H1 (cell line): ENCODE data around the gene MLH3. TPM values are rescaled to one million over a fixed set of nuclear protein-coding genes. Genes with fewer than 3 reads are reported as not detected.

Experiments used
- CTCF ChIA-PET: fragments of 300-600 bp; sonication (Branson Sonifier 250); formaldehyde crosslinking; loops from one replicate; lab custom pipeline; 2021; ENCODE audit not compliant: partially characterized antibody; lab: Charles Lee
- POLR2A ChIA-PET: fragments of 300-600 bp; sonication (Branson Sonifier 250); formaldehyde crosslinking; loops from one replicate; lab custom pipeline; 2021; ENCODE audit warnings: inconsistent platforms; ENCODE audit not compliant: partially characterized antibody; lab: Charles Lee
- DNase-seq, 2 experiments: peaks; one replicate each; pipeline versions ENCODE4 v3.0.0 to v3.0.0-alpha.2; 2010 to 2022; ENCODE audit warnings: low spot score in 2 of 2, low read depth in 1 of 2, mixed read lengths in 1 of 2
- FAIRE-seq: peaks from 2 replicates; lab custom pipeline; 2011; peaks lifted over from hg19 to GRCh38; lab: Jason Lieb, UNC
- H2AFZ ChIP-seq: 2 replicates; pipeline ENCODE4 v1.8.1; 2012; ENCODE audit warnings: low read length, inconsistent platforms
- H2AK5ac ChIP-seq: 2 replicates; pipeline ENCODE4 v1.6.1; 2013; ENCODE audit warnings: low read depth, low read length
- H2BK120ac ChIP-seq: replicated peaks from 2 replicates; pipeline ENCODE3; 2013; ENCODE audit warnings: low read depth, low read length, inconsistent platforms
- H2BK12ac ChIP-seq: 2 replicates; pipeline ENCODE4 v1.6.1; 2013; ENCODE audit warnings: low read depth, low read length
- H2BK15ac ChIP-seq: 2 replicates; pipeline ENCODE4 v1.6.1; 2013; ENCODE audit warnings: low read length
- H2BK20ac ChIP-seq: 2 replicates; pipeline ENCODE4 v1.6.1; 2013; ENCODE audit warnings: low read length
- H2BK5ac ChIP-seq: 2 replicates; pipeline ENCODE4 v1.6.1; 2013; ENCODE audit warnings: low read depth, low read length
- H3K14ac ChIP-seq: 2 replicates; pipeline ENCODE4 v1.6.1; 2013; ENCODE audit warnings: inconsistent platforms; ENCODE audit not compliant: insufficient read length
- H3K18ac ChIP-seq: 2 replicates; pipeline ENCODE4 v1.6.1; 2013; ENCODE audit warnings: low read length; ENCODE audit errors: extremely low read depth
- H3K23ac ChIP-seq: 2 replicates; pipeline ENCODE4 v1.6.1; 2013; ENCODE audit warnings: inconsistent platforms; ENCODE audit not compliant: insufficient read length
- H3K23me2 ChIP-seq: 2 replicates; pipeline ENCODE4 v1.6.1; 2013; ENCODE audit warnings: low read depth, low read length
- H3K27ac ChIP-seq: 2 replicates; pipeline ENCODE4 v1.6.1; 2011; ENCODE audit warnings: low read depth, low read length, inconsistent platforms
- H3K27me3 ChIP-seq, 4 experiments: replicated peaks in 1 of 4; 1 replicate in 1 of 4; 2 replicates in 3 of 4; pipeline versions ENCODE4 v1.6.1 to v1.8.1; 2011 to 2013; ENCODE audit warnings: low read length in 3 of 4, mild to moderate bottlenecking in 3 of 4, inconsistent platforms in 2 of 4, mixed read lengths in 2 of 4, moderate library complexity in 1 of 4; ENCODE audit not compliant: control insufficient read depth in 3 of 4, insufficient read depth in 3 of 4; ENCODE audit errors: extremely low read depth in 1 of 4
- H3K36me3 ChIP-seq, 4 experiments: 2 replicates each; pipeline versions ENCODE4 v1.6.1 to v1.8.1; 2011 to 2013; ENCODE audit warnings: mild to moderate bottlenecking in 4 of 4, low read length in 3 of 4, moderate library complexity in 2 of 4, control low read depth in 1 of 4, inconsistent platforms in 1 of 4; ENCODE audit not compliant: insufficient read depth in 4 of 4, control insufficient read depth in 2 of 4
- H3K4ac ChIP-seq: replicated peaks from 2 replicates; pipeline ENCODE3; 2013; ENCODE audit warnings: low read length, low read depth, mixed read lengths, inconsistent platforms; ENCODE audit not compliant: insufficient read length
- H3K4me1 ChIP-seq, 4 experiments: replicated peaks in 1 of 4; 1 replicate in 1 of 4; 2 replicates in 3 of 4; pipeline versions ENCODE4 v1.6.1 to v1.8.1; 2011 to 2013; ENCODE audit warnings: low read length in 3 of 4, inconsistent platforms in 2 of 4, mixed read lengths in 1 of 4; ENCODE audit not compliant: insufficient read depth in 4 of 4, control insufficient read depth in 3 of 4
- H3K4me2 ChIP-seq, 2 experiments: 2 replicates each; pipeline versions ENCODE4 v1.6.1 to v1.8.1; 2011 to 2013; ENCODE audit warnings: low read depth in 2 of 2, low read length in 2 of 2, control low read depth in 1 of 2, inconsistent platforms in 1 of 2, mild to moderate bottlenecking in 1 of 2; ENCODE audit not compliant: insufficient read depth in 1 of 2
- H3K4me3 ChIP-seq, 4 experiments: fragments of 200-600, 300-600 bp in 1 of 4; sonication (generic), shearing (Covaris generic), sonication (Bioruptor Twin) in 1 of 4; 2 replicates each; pipeline versions ENCODE4 v1.5.1 to v1.8.1; 2011 to 2016; ENCODE audit warnings: low read length in 4 of 4, low read depth in 3 of 4, control low read depth in 2 of 4, inconsistent platforms in 2 of 4, mild to moderate bottlenecking in 2 of 4, mixed read lengths in 1 of 4, moderate library complexity in 1 of 4; ENCODE audit not compliant: insufficient read depth in 2 of 4; ENCODE audit errors: extremely low read depth in 1 of 4
- H3K56ac ChIP-seq: replicated peaks from 2 replicates; pipeline ENCODE3; 2013; ENCODE audit warnings: low read depth, mild to moderate bottlenecking, mixed read lengths, low read length, inconsistent platforms; ENCODE audit not compliant: insufficient read length
- H3K79me1 ChIP-seq: 2 replicates; pipeline ENCODE4 v1.6.1; 2013; ENCODE audit warnings: low read depth, low read length, control low read depth
- H3K79me2 ChIP-seq, 2 experiments: 2 replicates each; pipeline versions ENCODE4 v1.6.1 to v1.8.1; 2012 to 2013; ENCODE audit warnings: low read length in 2 of 2, mild to moderate bottlenecking in 2 of 2, inconsistent platforms in 1 of 2; ENCODE audit not compliant: insufficient read depth in 2 of 2, control insufficient read depth in 1 of 2
- H3K9ac ChIP-seq, 4 experiments: replicated peaks in 1 of 4; 1 replicate in 1 of 4; 2 replicates in 3 of 4; pipeline versions ENCODE4 v1.6.1 to v1.8.1; 2011 to 2013; ENCODE audit warnings: low read depth in 3 of 4, low read length in 3 of 4, control low read depth in 2 of 4, mild to moderate bottlenecking in 2 of 4, moderate library complexity in 2 of 4, inconsistent platforms in 1 of 4; ENCODE audit errors: extremely low read depth in 1 of 4
- H3K9me3 ChIP-seq, 2 experiments: 2 replicates each; pipeline versions ENCODE4 v1.6.1 to v1.8.1; 2012 to 2013; ENCODE audit warnings: mild to moderate bottlenecking in 2 of 2, moderate library complexity in 2 of 2, control low read depth in 1 of 2, inconsistent platforms in 1 of 2, low read depth in 1 of 2, low read length in 1 of 2, mixed read lengths in 1 of 2; ENCODE audit not compliant: insufficient read depth in 2 of 2
- H4K20me1 ChIP-seq, 2 experiments: replicated peaks in 1 of 2; 2 replicates each; pipeline versions ENCODE3 to v1.8.1; 2011 to 2013; ENCODE audit warnings: inconsistent platforms in 2 of 2, low read length in 2 of 2, mild to moderate bottlenecking in 1 of 2; ENCODE audit not compliant: insufficient read depth in 2 of 2, control insufficient read depth in 1 of 2
- H4K5ac ChIP-seq: 2 replicates; pipeline ENCODE4 v1.6.1; 2013; ENCODE audit warnings: low read length, low read depth, mixed read lengths, inconsistent platforms; ENCODE audit not compliant: insufficient read length
- H4K8ac ChIP-seq: 2 replicates; pipeline ENCODE4 v1.8.0; 2013; ENCODE audit warnings: mild to moderate bottlenecking, moderate library complexity, low read length, inconsistent platforms; ENCODE audit not compliant: insufficient read depth; ENCODE audit errors: extremely low read depth
- H4K91ac ChIP-seq: replicated peaks from 2 replicates; pipeline ENCODE3; 2013; ENCODE audit warnings: low read length, mixed read lengths, inconsistent platforms; ENCODE audit not compliant: insufficient read length
- EGR1 ChIP-seq: IDR thresholded peaks from 2 replicates; pipeline ENCODE4 v1.6.1; 2011; ENCODE audit warnings: low read depth, low read length, borderline replicate concordance
- EZH2 ChIP-seq: fragments of 200-600 bp; sonication (generic); IDR thresholded peaks from 2 replicates; pipeline ENCODE4 v1.7.1; 2012; ENCODE audit warnings: low read depth, mild to moderate bottlenecking, moderate library complexity, low read length, inconsistent platforms; ENCODE audit not compliant: severe bottlenecking
- GTF2F1 ChIP-seq: IDR thresholded peaks from 2 replicates; pipeline ENCODE4 v1.6.1; 2012; ENCODE audit warnings: low read depth, low read length, improper control_type of control experiment, borderline replicate concordance
- JUN ChIP-seq: IDR thresholded peaks from 2 replicates; pipeline ENCODE4 v1.6.1; 2011; ENCODE audit warnings: low read depth, mild to moderate bottlenecking, improper control_type of control experiment, low read length
- KDM5A ChIP-seq: fragments of 200-600 bp; IDR thresholded peaks from 2 replicates; pipeline ENCODE4 v1.7.1; 2012; ENCODE audit warnings: mild to moderate bottlenecking, low read length, inconsistent platforms, mixed read lengths
- POLR2A ChIP-seq, 2 experiments: IDR thresholded peaks; 1 replicate in 1 of 2; 2 replicates in 1 of 2; pipeline ENCODE4 v1.6.1; 2011; ENCODE audit warnings: low read depth in 2 of 2, low read length in 2 of 2, mild to moderate bottlenecking in 2 of 2; ENCODE audit errors: control extremely low read depth in 1 of 2
- POLR2AphosphoS5 ChIP-seq: IDR thresholded peaks from 2 replicates; pipeline ENCODE4 v1.6.1; 2011; ENCODE audit warnings: low read depth, low read length
- RBBP5 ChIP-seq: IDR thresholded peaks from 2 replicates; pipeline ENCODE4 v1.7.1; 2012; ENCODE audit warnings: low read depth, mild to moderate bottlenecking, inconsistent platforms, low read length, moderate library complexity, borderline replicate concordance
- RXRA ChIP-seq: IDR thresholded peaks from 2 replicates; pipeline ENCODE4 v1.6.1; 2011; ENCODE audit warnings: low read depth, mild to moderate bottlenecking, low read length, moderate library complexity; ENCODE audit not compliant: insufficient read depth
- SIRT6 ChIP-seq: IDR thresholded peaks from one replicate; pipeline ENCODE4 v1.7.1; 2012; ENCODE audit warnings: low read length, inconsistent platforms
- SRF ChIP-seq: IDR thresholded peaks from 2 replicates; pipeline ENCODE4 v1.6.1; 2011; ENCODE audit warnings: mild to moderate bottlenecking, low read depth, low read length, moderate library complexity
- TCF12 ChIP-seq: IDR thresholded peaks from 2 replicates; pipeline ENCODE4 v1.6.1; 2011; ENCODE audit warnings: low read depth, mild to moderate bottlenecking, low read length
- WGBS, 2 experiments: shearing (Covaris generic) in 1 of 2; methylation state at CpG; one replicate each; pipeline versions ENCODE4 v1.1.6 to v1.1.7; 2013 to 2015; ENCODE audit warnings: low lambda C conversion rate in 2 of 2, mixed read lengths in 2 of 2, inconsistent platforms in 1 of 2, low coverage in 1 of 2, missing lambda C conversion rate in 1 of 2; ENCODE audit not compliant: insufficient replicate concordance in 2 of 2, insufficient coverage in 1 of 2, insufficient read length in 1 of 2; ENCODE audit errors: extremely low coverage in 1 of 2, missing lambda C conversion rate in 1 of 2; 5-methylcytosine and 5-hydroxymethylcytosine counted together
- polyA plus RNA-seq, 7 experiments: library from polyadenylated mRNA; depleted of rRNA in 3 of 7; stranded (reverse) in 5 of 7; unstranded in 2 of 7; fragments of >200 nt in 5 of 7; fragments of 200-250 nt in 2 of 7; gene quantifications; 1 replicate in 5 of 7; 2 replicates in 1 of 7; 4 replicates in 1 of 7; pipeline versions ENCODE4 v1.2.1 to v1.2.3, GENCODE V29; 2011 to 2013; ENCODE audit warnings: missing spikeins in 2 of 7, mixed read lengths in 2 of 7
- total RNA-seq: library from RNA; stranded (reverse); fragmentation: NEBNext Ultra II Directional; extraction: Animal tissue kit (Norgen Biotek cat#: 25700); gene quantifications from 2 replicates; pipeline ENCODE4 v1.2.1, GENCODE V29; 2021
- TF ChIP-seq, protein P1 (sequence below), 3 experiments: IDR thresholded peaks; 1 replicate in 2 of 3; 2 replicates in 1 of 3; pipeline versions ENCODE4 v1.5.1 to v1.6.1; 2011; ENCODE audit warnings: low read length in 3 of 3, mild to moderate bottlenecking in 3 of 3, inconsistent platforms in 2 of 3, low read depth in 1 of 3, moderate library complexity in 1 of 3; ENCODE audit not compliant: insufficient read depth in 1 of 3; ENCODE audit errors: control extremely low read depth in 1 of 3

MLH3 gene
- total and polyA plus RNA-seq, 2 of the 8 experiments (the other 6 are each of a cell fraction or from before 2014, with no cell fraction given) = 9.3 to 20.1 TPM

DNA sequence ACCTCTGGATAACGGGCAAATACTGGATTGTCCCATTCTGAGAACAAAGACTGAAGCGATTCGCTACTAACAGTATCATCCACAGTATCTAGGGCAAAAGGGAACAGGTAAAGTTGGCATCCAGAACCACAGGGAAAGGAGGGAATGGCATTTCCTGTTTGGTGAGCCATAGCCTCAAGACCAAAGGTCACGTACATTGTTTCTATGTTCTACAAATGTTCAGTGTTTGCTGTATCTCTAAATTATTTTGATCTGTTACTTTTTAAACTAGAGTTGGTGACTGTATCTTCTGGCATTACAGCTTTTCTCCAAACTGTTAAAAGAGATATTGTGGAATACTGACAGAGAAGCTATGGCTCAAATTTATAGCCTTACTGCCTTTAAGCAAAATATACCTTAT, 9.7 kb downstream of the MLH3 start:
- Histone ChIP-seq H2BK120ac (no peak overlapping the region), H2BK12ac (no peak overlapping the region), H3K79me1 (no peaks in the 10 kb centered on the region), H3K56ac (no peak overlapping the region), H3K4ac (no peak overlapping the region), H3K9me3 (no peaks in the 10 kb centered on the region), H3K27ac (no peak overlapping the region), H3K9ac (no peak overlapping the region), H2BK5ac (no peak overlapping the region), H3K18ac (no peak overlapping the region), H2AK5ac (no peak overlapping the region), H2BK15ac (no peak overlapping the region), H4K5ac (no peak overlapping the region), H3K27me3 (no peaks in the 10 kb centered on the region), H3K4me1 (no peaks in the 10 kb centered on the region), H2BK20ac (no peak overlapping the region), H3K36me3 (peaks cover 0 to 22% (median 1%) of the 10 kb centered on the region in 4 experiments; a peak in 5 of 8 replicates), H3K79me2 (no peaks in the 10 kb centered on the region), H4K91ac (no peak overlapping the region), H3K23me2 (no peaks in the 10 kb centered on the region), H4K20me1 (no peaks in the 10 kb centered on the region), H3K4me2 (no peak overlapping the region), H3K14ac (no peak overlapping the region), H4K8ac (no peak overlapping the region), H3K4me3 (no peak overlapping the region), H2AFZ (no peak overlapping the region), H3K23ac (no peak overlapping the region)
- 90% methylated on average over 4 of the region's 4 CpGs; no CpG with 5 or more reads in 1 of the 2 experiments for WGBS, 2 experiments
- no peak for DNase-seq
- CTCF ChIA-PET = interaction anchor here (0.6 to 2.6 kb wide), 4 partner anchors 46 to 135 kb away, joined by 3 to 13 read pairs (median 6); no protein-coding TSS in a partner anchor
- no peak for FAIRE-seq
- POLR2A ChIA-PET = interaction anchor here (1.2 kb wide), 1 partner anchor 10 kb away, joined by 3 read pairs; no protein-coding TSS in a partner anchor
- TF ChIP-seq, protein P1, sequence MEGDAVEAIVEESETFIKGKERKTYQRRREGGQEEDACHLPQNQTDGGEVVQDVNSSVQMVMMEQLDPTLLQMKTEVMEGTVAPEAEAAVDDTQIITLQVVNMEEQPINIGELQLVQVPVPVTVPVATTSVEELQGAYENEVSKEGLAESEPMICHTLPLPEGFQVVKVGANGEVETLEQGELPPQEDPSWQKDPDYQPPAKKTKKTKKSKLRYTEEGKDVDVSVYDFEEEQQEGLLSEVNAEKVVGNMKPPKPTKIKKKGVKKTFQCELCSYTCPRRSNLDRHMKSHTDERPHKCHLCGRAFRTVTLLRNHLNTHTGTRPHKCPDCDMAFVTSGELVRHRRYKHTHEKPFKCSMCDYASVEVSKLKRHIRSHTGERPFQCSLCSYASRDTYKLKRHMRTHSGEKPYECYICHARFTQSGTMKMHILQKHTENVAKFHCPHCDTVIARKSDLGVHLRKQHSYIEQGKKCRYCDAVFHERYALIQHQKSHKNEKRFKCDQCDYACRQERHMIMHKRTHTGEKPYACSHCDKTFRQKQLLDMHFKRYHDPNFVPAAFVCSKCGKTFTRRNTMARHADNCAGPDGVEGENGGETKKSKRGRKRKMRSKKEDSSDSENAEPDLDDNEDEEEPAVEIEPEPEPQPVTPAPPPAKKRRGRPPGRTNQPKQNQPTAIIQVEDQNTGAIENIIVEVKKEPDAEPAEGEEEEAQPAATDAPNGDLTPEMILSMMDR (IDR thresholded peaks at IDR 0.05; ENCODE audit: control extremely low read depth in 1 of 3, insufficient read depth in 1 of 3, low read depth in 1 of 3, low read length in 3 of 3) = no peak
- TF ChIP-seq EGR1 (no peak), POLR2A (IDR thresholded peaks at IDR 0.05; ENCODE audit: control extremely low read depth in 1 of 2, low read depth in 2 of 2, low read length in 2 of 2) (no peak), RXRA (no peak), EZH2 (no peak), POLR2AphosphoS5 (no peak), SIRT6 (no peak), SRF (no peak), GTF2F1 (no peak), RBBP5 (no peak), KDM5A (no peak), JUN (no peak), TCF12 (no peak)
